Suprapubic skin (tissue), 3 donors: Measurements from ENCODE around the gene SLC35E3.

Source experiments
- POLR2A ChIP-seq, 2 donors: fragments of 450-650 bp; IDR thresholded peaks; one replicate each; pipeline ENCODE4 v1.6.1; 2017; ENCODE audit warnings: antibody characterized with exemption in 2 of 2, mild to moderate bottlenecking in 2 of 2, moderate library complexity in 2 of 2
- TF ChIP-seq, protein P1 (sequence below), 2 donors: fragments of 200-600 bp in 1 of 2; fragments of 450-650 bp in 1 of 2; sonication (generic) in 1 of 2; IDR thresholded peaks; one replicate each; pipeline ENCODE4 v1.5.1; 2016 to 2019; ENCODE audit warnings: antibody characterized with exemption in 2 of 2, mild to moderate bottlenecking in 1 of 2, moderate library complexity in 1 of 2

DNA sequence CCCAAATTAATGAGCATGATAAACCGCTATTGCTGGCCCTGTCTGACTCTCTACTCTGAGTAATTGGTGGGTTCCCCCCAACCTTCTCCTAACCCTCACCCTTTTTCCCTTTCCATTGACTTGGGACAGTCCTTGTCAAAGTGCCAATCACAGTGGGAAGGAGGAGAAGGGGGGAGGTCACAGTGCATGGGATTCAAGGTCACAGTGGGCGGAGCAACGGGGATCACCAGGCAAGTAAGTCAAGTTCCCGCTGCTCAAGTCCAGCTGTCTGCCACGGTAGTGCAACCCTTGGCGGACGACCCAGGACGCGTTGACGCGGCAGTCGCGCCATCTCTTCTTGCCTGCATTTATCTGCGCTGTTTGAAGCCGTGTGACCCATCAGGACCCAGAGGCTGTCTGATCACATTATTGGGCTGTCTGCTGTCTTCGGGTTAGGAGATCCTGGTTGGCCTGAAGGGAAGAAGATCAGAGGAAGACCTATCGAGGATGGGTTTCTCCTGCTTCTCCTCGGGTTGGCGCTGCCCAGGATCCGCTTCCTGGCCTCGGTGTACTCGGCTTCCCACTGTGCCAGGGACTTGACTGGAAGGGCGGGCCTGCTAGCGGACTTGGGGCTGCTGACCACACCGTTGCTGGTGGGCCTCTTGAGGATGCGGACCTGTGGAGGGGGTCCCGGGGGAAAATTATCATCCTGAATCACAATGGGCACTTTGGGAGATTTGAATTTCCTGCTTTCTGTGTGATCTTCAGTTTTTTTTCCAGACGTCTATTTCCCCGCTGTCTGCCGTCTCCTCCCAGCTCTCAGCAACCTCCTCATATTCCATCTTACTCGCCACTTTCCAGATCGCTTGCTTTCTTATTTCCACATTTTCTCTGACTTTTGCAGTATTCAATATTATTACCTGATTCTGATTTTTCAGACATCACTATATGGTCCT lies 58.9 kb downstream of the SLC35E3 start:
- TF ChIP-seq, protein P1, sequence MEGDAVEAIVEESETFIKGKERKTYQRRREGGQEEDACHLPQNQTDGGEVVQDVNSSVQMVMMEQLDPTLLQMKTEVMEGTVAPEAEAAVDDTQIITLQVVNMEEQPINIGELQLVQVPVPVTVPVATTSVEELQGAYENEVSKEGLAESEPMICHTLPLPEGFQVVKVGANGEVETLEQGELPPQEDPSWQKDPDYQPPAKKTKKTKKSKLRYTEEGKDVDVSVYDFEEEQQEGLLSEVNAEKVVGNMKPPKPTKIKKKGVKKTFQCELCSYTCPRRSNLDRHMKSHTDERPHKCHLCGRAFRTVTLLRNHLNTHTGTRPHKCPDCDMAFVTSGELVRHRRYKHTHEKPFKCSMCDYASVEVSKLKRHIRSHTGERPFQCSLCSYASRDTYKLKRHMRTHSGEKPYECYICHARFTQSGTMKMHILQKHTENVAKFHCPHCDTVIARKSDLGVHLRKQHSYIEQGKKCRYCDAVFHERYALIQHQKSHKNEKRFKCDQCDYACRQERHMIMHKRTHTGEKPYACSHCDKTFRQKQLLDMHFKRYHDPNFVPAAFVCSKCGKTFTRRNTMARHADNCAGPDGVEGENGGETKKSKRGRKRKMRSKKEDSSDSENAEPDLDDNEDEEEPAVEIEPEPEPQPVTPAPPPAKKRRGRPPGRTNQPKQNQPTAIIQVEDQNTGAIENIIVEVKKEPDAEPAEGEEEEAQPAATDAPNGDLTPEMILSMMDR (IDR thresholded peaks at IDR 0.05): no peak
- TF ChIP-seq POLR2A (IDR thresholded peaks at IDR 0.05): no peak
